ENCODE measurements around the gene ALG12.

ALG12 gene

DNA sequence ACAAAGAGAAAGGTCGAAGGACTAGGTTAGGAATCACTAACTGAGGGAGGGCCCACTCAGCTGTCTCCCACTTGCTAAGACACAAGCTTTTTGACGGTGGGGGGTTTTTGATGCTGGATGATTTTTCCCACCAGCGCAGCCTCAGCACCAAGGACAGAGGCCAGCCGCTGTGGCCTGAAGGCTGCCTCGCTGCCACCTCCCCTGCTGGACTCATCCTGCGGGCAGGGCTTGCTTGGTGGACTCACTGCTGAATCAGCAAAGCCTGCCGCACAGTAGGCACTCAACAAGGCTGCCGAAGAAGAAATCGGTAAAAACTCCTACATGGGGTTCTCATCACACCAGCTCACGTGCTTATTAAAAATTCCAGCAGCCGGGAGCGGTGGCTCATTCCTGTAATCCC is 2.6 kb downstream of the ALG12 start:
- no peak for DNase-seq (ENCODE audit: low read depth in 1 of 2, low spot score in 1 of 2)

DNA sequence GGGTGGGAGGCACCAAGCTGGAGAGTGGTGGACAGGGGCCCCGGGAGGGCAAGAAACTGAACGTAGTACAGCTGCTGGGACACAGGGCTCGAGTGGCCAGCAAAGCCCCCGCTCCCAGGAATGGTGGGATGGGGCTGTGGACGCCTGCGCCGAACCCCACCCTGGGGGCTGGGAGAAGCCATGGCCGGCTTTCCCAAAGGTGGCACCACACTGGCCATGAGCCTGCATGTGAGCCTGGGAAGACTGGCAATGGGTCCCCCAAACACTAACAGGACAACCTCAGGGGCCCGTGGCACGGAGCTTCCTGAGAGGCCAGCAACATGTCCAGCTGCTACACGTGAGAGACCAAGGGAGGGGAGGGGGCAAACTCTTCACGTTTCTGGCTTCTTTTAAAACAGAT is 4.0 kb downstream of the ALG12 start:
- no peak for DNase-seq (ENCODE audit: low read depth in 1 of 2, low spot score in 1 of 2)

DNA sequence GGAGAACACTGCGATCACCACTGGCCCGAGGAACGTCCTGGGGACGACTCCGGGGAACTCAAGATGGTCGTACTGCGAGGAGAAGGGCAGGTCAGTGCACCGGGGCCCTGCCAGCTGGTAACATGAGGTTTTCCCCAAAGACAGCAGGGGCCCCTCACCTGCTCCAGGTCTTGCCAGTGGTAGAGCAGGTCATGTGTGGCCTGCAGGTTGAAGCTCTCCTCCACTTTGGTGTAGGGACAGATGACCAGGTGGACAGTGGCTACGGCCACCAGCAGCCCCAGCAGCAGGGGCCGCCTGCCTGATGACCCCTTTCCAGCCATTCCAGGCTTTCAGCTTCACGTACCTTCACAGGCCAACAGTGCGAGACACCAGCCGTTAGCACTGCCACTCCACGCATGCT is 4.8 kb downstream of the ALG12 start:
- DNase-seq (ENCODE audit: low read depth in 1 of 2, low spot score in 1 of 2), result no peak

DNA sequence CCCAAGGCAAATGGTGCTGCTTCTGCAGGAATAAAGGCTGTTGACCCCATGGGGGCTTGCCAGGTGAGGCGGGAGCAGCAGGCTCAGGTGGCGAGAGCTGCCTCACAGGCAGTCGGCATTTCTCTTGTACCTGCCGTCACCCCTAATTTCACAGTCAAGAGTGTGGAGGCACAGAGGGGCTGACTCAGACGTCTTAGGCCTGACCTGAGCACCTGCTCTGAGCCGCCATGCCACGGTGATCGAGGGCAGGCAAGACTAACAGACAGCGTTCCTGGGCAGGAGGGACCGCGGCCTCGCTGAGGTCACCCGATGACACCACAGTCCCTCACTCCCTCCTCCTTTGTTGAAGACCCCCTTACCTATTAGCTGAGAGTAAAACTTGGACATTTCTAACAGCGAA is 5.2 kb downstream of the ALG12 start:
- DNase-seq (ENCODE audit: low read depth in 1 of 2, low spot score in 1 of 2), result no peak

DNA sequence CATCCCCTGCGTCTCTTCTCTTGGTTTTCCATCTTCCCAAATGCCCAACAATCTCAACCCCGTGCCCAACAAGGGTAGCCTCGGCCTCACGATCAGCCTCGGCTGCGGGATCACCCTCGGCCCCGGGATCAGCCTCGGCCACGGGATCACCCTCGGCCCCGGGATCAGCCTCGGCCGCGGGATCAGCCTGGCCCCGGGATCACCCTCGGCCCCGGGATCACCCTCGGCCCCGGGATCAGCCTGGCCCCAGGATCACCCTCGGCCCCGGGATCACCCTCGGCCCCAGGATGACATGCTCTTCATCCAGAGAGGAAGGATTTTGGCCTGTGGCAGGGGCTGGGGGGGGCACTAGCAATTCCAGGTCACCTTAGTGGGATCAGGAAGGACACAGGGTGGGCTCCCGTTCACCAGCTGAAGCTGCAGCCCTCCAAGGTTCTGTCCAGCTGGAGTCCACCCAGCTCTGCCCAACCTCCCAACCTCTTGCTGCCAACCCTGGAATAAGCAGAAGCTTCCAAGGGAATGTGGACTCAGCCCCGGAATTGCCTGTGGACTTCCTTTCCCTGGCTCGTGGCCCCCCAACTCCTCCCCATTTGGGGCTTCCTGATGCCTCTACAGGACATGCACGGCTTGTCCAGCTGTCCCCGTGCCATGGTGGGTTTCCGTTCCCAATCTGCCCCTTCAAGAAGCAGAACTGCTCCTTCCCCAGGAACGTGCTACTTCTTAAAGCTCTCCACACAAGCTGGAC is 6.2 kb downstream of the ALG12 start:
- no peak for DNase-seq (ENCODE audit: low read depth in 1 of 2, low spot score in 1 of 2)

DNA sequence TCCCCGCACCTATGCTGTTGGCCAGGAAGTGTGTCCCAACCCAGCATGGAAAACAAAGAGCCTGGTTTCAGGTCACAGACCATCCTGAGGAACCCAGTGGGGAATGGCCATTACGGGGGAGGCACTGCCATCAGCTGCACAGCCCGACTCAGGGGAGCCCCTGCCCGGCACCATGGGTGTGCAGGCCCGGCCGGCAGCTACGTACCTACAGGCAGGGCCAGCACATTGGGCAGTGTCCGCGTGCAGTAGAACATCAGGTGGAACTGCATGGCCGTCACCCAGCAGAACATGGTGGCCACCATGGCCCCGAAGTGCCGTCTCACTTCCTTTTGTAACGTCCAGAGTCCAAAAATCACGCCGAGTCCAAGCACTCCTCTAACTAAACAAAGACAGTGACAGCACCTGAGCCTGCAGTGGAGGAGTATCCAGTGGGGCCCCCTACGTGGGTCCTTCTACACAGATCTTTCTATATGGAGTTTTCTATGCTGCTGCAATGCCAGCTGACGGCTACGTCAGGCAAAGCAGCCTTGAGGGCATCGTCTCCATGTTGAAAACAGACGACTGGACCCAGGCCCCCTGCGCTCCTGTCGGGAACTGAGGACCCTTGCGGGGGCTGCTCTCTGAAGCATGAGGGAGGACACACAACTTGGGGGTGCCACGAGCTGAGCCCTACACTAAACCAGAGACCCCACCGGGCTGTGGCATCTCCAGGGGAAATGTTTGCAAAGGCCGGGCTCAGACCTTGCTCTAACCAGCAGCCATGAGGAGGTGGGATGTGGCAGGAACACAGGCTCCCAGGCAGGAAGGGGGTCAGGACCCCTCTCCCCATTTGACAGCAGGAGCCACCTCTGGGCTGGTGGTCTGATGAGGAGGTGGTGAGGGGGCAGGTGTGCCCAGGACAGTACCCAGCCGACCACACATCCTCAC is 7.7 kb downstream of the ALG12 start:
- DNase-seq (ENCODE audit: low read depth in 1 of 2, low spot score in 1 of 2), result no peak

DNA sequence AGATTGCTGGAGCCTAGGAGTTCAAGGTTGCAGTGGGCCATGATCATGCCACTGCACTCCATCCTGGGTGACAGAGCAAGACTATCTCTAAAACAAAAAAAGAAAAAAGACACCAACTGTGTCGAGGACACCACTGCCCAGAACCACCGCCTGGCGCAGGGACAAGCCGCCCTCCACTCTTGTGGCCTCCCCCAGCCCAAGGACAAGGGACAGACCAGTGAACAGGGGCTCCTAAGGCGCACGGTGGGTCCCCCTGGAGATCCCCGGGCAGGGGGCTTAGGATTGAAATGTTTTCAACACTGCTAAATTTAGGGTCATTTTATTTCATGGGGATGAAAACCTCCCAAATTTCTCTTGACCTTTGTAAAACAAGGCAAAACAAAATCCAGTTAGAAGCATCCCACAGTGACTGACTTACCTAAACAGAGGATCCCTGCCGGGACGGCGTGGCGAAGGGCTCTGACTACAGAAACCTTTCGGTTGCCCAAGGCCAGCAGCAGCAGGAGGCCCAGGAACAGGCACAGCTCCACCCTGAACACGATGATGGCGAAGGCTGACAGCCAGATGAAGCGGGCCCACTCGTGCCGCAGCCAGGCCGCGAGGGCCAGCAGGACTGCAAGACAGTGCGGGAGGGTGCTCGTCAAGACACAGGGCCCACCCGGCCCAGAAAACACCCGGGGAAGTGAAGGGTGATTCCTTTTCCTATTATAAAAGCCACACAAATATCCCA is 8.6 kb downstream of the ALG12 start:
- DNase-seq (ENCODE audit: low read depth in 1 of 2, low spot score in 1 of 2), result no peak

DNA sequence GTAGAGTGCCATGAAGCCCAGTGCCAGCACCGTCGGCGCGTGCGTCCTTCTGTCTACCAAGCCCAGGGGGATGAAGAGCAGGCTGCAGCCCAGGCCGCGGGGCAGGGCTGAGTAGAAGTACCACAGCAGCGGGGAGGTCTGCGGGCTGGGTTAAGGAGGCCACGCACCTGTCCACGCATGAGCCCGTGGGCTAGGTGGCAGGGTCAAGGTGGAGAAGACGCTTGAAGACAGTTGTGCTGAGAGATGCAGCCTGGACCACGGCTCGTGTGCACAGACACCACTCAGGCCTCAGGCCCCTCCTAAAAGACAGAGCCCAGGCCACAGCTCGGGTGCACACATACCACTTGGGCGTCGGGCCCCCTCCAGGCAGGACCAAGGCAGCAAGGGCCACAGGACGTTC is 10.4 kb downstream of the ALG12 start:
- DNase-seq (ENCODE audit: low read depth in 1 of 2, low spot score in 1 of 2), result no peak

DNA sequence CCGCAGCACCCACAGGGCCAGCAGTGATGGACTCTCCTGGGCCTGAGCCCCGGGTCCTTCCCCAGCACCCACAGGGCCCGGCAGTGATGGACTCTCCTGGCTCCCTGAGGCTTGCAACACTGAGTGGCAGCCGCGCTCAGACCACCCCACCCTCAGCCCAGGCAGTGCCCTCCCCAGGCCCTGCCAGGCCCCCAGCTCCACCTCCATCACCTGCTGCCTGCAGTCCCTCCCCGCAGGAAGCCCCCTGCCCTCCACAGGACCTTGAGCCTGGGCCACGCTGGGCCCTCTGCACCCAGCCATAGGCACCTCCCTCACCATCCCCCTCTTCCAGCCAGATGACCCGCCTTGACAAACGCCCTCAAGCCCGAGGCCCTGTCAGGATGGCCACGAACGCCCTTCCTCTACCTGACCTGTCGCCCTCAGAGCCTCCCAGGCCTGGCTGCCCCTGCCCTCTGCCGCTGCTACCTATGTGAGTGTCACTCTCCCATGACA is 11.4 kb downstream of the ALG12 start:
- no peak for DNase-seq (ENCODE audit: low read depth in 1 of 2, low spot score in 1 of 2)

DNA sequence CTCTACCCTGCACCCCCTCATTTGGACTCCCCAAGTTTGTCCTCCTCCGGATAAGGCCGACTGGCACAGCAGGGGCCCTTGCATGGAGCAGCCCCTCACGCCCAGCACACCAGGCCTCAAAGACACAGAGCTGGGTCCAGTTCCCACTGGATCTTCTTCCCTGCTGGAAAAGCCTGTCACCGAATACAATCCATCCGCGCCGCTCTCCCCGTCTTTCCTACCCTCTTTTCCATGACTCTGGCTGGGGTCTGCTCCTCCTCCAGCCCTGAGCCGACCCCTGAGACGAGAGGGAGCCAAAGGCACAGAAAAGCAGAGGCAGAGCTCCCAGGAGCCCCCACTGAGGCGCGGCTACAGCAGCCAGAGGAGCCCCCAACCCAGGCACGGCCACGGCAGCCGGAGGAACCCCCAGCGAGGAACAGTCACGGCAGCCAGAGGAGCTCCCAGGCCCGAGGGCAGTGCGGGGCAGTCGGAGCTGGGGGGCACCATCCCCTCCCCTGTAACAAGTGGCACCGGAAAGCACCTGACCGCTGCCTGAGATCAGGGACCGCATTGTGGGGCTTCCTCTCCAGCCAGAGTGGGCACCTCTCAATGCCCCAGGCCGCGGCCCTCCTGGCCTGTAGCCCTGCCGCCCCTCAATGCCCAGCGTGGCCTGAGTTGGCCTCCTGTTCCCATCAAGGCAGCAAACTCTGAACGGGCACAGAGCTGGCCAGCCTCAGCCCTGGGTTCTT is 12.0 kb downstream of the ALG12 start:
- no peak for DNase-seq (ENCODE audit: low read depth in 1 of 2, low spot score in 1 of 2)

DNA sequence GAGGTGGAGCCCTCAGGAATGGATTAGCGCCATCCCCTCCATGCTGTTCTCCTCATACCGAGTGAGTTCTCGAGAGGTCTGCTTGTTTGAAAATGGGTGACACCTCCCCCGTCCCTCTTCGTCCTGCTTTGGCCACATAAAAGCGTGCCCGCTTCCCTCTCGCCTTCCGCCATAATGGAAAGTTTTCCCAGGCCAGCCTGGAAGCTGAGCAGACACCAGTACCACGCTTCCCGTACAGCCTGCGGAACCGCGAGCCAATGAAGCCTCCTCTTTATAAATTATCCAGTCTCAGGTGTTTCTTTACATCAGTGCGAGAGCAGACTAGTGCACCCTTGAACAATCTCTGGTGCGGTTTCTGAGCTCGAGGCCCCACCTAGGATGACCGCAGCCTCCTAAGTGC is 12.8 kb downstream of the ALG12 start:
- DNase-seq (ENCODE audit: low read depth in 1 of 2, low spot score in 1 of 2), result no peak

DNA sequence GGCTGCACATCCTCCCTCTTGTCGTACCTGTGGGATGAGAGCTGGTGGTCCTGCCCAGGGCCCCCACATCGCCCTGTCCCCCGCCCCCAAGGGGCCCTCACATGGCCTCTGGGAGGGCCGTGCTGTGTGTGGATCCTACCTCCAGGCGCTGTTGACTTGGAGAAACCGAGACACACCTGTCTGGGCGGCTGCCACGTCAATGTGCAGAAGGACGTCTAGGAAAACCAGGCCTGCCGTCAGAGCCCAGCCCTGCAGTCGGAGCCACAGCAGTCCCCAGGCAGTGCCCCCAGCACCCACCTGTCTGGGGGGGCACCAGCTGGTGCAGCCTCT is 14.2 kb downstream of the ALG12 start:
- DNase-seq (ENCODE audit: low read depth in 1 of 2, low spot score in 1 of 2), result no peak

DNA sequence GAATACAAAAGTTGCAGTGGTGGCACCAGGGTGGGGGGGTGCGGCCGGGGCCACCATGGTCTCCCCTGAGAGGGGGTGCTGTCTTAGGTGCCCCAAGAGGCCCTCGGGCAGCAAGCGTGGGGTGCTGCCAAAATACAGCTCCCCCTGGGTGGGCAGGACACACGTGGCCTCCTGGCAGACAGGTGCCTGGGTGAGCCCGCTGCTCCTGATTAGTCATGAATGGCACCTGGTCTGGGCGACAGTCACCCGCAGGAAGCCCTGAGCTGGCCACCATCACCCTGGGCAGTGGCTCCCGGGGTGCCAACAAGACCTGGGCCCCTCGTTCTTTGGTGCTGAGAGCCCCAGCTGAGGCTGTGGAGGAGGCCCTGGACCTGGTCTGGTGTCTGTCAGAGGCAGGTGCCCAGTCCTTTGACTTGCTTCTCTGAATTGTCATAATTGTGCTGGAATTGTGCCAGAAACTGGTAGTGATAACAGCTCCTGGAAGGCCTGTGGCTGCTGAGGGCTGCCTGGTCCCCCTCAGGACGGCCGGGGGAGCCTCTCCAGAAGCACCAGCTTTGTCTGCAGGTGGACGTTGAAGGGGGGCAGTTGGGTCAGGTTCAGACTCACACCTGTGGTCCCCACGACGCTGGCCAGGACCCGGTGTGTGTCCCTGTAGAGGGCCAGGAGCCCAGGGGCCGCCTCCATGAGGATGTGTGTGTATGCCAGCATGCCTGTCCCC is 14.8 kb downstream of the ALG12 start:
- no peak for DNase-seq (ENCODE audit: low read depth in 1 of 2, low spot score in 1 of 2)

DNA sequence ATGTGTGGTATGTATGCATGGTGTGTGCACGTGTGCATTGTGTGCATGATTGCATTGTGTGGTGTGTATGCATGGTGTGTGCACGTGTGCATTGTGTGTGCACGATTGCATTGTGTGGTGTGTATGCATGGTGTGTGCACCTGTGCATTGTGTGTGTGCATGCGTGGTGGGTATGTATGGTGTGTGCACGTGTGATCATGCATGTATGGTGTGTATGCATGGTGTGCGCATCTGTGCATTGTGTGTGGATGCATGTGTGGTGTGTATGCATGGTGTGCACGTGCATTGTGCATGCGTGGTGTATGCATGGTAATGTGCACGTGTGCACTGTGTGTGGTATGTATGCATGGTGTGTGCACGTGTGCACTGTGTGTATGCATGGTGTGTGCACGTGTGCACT is 16.8 kb downstream of the ALG12 start:
- DNase-seq (ENCODE audit: low read depth in 1 of 2, low spot score in 1 of 2), result no peak

DNA sequence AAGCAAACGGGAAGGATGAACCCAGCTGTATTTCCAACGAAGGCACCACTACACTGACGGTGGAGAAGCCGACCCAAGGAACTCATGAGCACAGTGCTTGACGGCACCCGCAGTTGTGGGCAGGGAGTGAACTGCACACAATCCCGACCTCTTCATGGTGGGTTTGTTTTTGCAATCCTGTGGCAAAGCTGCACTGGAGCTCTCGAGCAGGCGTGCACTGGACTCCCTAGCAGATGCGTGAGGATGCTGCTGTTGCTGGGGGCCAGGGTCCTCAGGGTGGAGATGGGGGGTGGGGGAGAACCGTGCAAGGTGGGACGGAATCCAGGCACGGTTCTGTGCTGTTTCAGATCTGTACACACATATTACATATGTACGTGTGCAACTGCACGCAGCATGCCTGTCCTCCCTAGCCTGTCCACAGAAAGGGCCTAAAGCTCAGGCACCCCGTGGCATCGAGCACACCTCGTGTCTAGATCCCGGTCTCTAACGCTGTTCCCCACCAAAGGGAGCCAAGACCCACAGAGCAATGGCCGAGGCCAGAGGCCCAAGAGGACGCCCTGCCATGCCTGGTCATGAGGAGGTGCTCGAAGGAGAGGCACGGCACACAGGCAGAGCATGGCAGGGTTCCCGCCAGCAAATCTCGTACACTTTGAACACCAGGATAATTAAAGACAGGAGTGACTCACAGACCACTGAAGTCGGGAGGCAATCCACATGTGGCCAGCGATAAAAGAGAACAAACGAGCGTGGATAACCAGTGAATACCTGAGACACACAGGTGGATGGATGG is 17.6 kb downstream of the ALG12 start:
- no peak for DNase-seq (ENCODE audit: low read depth in 1 of 2, low spot score in 1 of 2)

DNA sequence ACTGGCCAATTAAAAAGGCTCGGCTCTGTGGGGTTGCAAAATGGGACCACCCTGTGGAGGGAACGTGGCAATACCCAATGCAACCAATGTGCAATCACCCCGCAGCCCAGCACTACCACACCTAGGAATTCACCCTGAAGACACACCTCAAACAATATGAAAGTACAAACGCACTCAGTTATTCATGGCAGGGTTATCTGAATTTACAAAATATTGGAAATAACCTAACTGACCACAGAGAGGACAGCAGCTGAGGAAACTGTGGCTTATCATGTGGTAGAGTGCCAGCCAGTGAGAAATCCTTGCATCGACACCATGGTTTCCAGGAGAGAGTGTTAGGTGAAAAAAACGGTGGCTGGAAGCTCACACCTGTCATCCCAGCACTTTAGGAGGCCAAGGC is 18.7 kb downstream of the ALG12 start:
- no peak for DNase-seq (ENCODE audit: low read depth in 1 of 2, low spot score in 1 of 2)

DNA sequence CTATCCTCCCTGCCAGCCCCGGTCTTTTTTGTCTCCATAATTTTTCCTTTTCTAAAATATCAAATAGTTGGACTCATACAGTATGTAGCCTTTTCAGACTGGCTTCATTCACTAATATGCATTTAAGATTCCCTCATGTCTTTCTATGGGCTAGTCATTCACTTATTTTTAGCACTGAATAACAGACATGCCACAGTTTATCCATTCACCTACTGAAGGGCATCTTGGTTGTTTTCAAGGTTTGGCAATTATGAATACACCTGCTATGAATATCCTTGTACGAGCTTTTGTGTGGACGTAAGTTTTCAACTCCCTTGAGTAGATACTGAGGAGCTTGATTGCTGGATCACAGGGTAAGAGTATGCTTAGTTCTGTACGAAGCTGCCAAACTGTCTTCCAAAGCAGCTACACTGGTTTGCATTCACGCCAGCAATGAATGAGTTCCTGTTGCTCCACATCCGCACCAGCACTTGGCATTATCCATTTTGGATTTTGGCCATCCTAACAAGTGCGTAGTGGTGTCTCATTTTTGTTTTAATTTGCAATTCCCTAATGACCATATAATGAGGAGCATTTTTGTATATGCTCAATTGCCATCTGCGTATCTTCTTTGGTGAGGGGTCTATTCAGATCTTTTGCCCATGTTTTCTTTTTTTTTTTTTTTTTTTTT is 21.1 kb downstream of the ALG12 start:
- no peak for DNase-seq (ENCODE audit: low read depth in 1 of 2, low spot score in 1 of 2)

DNA sequence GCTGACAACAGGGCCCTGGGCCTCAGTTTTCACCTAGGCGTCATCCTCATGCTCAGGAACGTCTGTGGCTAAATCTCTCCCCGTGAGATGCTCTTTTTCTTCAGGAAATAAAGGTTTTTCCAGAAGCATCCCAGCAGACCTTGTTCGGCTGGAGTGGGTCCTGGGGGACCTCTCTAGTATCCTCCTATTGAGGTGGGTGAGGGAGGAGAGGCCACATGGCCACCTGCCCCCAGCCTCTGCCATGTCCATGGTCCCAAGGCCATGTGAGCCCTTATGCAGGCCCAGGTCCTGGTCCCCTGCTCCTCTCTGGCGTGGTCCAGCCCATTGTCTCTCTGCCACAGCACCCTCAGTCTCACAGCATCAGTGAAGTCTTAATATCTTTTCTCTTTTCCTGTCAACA is 22.0 kb downstream of the ALG12 start:
- no peak for DNase-seq (ENCODE audit: low read depth in 1 of 2, low spot score in 1 of 2)
